Ramos (cell line): ENCODE results near the gene GPHN.

ENCODE experiments used
- in situ Hi-C: fragments of 300-500 bp; cut with MboI; formaldehyde crosslinking; loops from one replicate; pipeline ENCODE4 v1.14.3; 2022; ENCODE audit warnings: low sequenced_read_pairs; ENCODE audit not compliant: unreplicated experiment

GPHN gene

DNA sequence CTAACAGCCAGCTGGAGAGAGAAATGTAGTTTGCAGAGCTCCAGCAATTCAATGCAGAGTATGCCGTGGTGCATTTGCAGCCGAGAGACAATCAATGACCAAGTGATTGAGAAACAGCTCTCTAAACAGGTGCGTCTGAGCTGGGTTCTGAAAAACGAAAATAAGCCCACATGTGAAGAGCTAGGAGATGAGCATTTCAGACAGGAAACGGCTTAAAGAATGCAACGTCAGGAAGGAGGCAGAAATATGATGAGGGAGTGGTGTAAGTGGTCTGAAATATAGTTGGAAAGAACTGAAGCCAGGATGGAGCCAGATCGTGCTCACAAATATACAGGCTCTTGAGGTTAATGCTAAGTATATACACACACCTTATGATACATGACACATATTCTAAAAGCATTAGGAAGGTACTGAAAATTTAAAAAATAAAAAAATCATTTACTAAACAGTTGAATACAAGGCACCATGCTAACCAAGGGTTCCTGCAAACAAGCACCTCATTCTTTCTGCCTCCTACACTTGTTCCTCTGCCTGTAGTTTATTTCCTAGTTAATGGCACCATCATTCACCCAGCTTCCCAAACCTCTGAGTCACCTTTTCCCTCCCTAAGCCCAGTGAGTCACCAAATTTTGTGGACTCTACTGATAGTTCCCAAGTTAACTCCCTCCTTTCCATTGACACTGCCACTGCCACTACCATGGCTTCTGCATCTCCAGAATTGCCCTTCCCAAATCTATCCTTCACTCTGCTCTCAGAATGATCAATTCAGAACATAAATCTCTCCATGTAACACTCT is 679.0 kb downstream of the GPHN start:
- in situ Hi-C loops: no loop called here

DNA sequence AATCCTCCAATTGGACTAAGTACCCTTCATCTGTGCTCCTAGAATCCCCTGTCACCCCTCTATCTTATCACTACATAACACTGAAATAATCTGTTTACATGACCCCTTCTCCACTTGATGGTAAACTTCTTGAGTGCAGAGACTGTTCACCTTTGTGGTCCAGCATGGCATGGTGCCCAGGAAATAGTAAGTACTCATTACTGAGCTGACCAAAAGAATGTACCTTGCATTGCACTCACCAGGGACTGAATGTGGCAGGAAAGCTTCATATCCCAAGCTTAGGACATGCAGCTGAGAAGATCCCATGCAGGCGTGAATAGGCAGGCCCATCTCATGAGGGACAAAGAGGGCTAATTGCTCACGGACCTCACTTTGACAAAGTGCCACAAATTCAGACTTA is 679.9 kb downstream of the GPHN start:
- in situ Hi-C loops: no loop called here

DNA sequence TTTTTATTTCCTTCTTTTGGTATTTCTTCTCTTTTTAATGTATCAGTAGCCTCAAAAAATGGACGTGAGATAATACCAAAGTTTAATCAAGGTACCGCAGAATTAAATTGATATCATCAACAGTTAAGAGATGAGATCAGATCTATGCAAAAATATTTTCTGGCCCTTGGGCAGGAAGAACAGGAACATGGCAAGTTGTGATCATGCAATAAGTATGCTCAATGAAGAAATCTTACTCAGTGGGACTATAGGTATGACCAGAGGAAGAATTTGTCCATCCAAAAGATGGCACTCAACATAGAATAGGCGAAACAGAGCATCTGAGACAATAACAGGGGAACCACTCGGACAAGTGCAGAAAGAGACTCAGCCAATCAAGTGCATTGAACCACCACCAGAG is 680.4 kb downstream of the GPHN start:
- in situ Hi-C loops: no loop called here

DNA sequence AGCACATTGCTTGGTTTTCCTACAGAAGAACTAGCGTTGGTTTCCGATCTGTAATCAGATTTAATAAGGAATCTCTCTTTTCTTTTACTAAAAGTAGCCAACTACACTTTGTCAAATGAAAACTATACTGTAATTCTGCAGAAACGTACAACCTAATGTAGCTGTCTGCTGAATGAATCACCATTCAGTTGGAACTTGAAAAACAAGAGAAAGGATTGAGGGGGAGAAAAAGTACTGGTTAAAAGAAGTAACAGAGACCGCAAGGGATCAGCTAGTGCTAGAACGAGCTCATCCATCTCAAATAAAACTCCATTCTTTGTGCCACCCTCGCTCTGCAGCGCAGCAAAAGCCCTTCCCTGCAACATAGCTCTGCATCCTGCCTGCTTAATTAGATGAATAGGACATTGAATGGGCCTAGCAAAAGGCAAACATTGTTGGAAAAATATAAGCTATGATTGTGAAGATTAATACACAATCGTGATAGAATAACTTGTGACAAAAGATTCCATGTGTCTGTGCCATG is 683.9 kb downstream of the GPHN start:
- in situ Hi-C loops: no loop called here

DNA sequence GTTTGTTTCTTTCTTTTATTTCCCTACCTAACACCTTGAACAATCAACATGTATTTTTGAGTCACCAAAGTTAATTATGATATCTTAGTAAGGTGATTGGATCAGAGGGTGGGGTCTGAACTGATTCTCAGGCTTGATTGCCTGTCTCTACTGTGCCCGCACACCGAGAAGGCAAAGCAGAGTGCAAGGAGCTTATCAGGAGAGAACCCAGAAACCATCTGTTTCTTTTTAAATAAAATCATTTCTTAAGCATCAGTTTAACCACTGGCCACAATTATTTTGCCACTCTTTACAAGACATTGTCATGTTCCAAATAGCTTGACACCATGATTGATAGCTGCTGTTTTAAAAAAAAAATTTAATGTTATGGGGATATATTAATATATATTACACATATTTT is 684.4 kb downstream of the GPHN start:
- in situ Hi-C loops: no loop called here

DNA sequence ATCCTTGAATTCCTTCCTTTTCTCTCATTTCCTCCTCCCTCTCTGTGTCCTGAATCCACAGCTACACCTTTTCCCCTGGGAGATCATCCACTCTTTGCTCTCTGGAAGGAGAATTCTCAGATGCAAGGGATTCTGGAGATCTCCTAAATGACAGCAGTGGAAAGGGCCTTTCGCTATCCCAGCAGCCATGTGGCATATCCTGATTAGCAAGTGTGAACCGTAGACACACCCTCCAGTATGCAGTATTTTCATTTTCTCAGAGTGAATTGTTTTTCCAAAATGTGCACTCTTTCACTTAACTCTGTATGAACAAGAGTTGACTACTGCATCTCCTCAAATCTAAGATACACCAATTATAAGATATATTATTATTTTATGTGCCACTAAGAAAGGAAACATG is 687.3 kb downstream of the GPHN start:
- in situ Hi-C loops: no loop called here

DNA sequence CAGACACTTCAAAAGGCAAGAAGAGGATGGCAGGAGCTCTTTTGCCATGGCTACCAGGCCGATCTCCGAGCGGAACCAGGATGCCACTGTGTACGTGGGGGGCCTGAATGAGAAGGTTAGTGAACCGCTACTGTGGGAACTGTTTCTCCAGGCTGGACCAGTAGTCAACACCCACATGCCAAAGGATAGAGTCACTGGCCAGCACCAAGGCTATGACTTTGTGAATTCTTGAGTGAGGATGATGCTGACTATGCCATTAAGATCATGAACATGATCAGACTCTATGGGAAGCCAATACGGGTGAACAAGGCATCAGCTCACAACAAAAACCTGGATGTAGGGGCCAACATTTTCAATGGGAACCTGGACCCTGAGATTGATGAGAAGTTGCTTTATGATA is 691.1 kb downstream of the GPHN start:
- in situ Hi-C loops: no loop called here

DNA sequence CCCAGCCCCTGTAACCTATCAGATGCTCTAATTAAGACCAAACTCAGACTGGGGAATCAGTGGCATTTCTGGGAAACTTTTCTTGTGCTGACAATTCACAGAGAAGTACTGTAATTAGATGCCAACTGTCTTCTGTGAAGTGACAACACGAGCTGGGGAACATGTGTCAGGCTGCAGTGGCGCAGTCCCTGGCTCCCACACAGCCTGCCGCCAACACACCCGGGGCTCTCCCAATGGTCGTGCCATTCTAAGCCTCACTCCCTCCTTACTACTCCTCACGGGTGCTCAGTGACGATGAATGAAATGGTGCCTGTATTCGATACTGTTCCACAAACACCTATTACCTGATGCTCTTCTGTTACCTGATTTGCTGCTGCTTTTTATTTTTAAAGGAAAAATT is 699.9 kb downstream of the GPHN start:
- in situ Hi-C loops: no loop called here

DNA sequence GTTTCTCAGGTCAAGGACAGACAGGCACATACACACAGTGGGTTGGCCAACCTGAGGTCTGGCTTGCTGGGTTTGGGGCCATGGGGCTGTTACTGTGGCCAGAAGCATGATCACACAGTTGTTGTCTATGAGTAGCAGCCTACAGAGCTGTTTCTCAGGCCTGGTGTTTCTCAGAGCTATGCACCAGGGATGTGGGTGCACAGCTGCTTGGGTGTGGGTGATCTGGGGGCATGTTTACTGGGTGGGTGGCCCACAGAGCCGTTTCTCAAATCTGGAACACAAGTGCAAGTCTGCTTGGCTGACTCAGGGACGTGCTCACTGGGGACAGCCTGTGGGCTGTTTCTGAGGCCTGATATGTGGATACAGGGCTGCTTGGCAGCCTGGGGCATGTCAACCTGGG is 710.2 kb downstream of the GPHN start:
- in situ Hi-C loops: no loop called here

DNA sequence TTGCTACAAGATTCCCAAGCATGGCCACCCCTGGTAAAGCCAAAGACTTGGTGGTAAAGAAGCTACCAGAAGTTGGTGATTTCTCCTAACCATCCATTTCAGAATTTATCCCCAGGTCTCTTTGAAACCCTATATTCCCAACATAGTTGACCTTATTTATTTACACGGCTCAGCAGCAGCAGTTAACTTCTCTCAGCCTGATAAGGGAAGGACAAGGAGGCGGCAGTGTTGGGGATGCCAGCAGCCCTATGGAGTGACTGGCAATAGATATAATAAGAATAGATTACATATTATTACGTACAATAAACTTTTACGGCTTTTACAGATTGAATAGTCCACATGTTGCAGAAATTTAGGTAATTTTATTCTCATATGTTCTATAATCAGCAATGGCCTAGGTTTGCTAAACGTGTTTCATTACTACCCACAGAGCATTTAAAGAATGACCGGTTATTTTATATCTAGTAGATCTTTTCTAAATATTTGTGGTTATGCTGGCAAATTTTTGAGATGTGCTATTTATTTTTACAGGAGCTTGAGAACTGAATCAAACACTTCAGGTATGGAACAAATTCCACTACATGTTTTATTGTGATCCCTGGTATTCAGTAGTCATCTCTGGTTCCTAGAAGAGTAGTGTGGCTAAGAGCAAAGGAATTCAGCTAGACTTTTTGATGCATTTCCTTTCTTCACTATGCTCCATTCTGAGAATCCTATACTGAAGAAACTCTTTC is 713.5 kb downstream of the GPHN start:
- in situ Hi-C loops: no loop called here

DNA sequence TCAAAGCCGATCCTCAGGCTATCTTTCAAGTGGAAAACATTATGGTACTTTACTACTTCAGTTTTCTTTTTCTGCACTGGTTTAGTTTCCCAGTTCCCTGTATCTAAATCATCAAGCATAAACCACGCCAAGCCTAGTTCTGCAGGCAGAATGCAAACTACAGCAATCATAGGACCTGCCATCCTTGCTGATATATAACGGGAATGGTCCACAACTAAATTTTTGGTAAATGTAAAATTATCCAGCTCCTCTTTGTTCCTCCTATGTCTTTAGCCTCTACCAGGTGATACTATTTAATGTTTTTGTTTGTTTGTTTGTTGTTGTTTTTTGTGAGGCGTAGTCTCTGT is 714.0 kb downstream of the GPHN start:
- in situ Hi-C loops: no loop called here

DNA sequence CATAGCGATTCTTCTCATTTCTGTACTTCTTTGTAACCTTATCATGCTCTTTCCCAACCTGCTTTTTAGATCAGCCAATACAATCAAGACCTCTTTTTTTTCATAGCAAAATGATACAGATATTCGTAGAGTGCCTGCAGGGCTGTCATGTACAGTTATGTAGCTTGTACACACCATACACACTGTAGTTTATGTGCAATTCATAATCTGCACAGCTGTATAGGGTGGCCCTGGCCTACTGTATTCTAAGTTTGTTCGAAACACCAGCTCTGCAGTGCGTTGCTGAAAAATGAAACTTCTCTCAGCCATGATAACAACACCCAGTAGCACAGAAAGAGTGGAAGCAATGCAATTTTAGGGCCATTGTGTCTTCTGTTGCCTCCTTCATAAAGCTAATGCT is 717.6 kb downstream of the GPHN start:
- in situ Hi-C loops: no loop called here

DNA sequence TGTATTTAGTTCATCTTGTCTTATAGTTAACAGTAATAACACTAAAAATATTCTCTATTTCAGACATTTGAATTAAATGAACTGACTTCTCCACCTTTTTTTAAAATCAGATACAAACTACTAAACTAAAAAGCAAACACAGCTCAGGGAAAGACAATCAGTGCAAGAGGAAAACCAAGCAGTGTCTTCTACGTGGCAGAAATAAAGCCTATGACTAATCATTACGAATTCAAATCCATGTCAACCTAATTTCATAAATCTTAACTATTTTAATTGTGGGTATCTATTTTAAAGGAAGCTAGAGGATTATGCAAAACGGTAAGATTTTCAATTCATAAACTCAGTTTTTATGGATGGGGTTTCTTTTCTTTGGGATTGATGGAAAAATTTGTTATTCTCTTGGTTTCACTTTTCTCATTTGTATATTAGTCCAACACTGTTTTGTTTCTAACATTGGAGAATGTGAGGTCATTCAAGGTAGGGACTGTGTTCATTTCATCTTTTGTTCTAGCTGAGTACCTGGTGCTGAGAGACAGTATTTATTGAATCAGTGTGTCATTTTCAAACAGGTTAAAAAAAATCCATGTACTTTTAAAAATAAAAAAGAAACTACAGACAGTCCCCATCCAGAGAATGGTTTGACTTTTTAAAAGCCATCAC is 720.5 kb downstream of the GPHN start:
- in situ Hi-C loops: no loop called here
